ENCODE data around the gene CCDC30. TPM values are rescaled to one million over a fixed set of nuclear protein-coding genes. Genes with fewer than 3 reads are reported as not detected.

The CCDC30 gene
- total and polyA plus RNA-seq, 9 of the 15 experiments (the other 6 are each of a cell fraction or from before 2014, with no cell fraction given): 0.05 to 0.91 (median 0.24) TPM

GRCh38 chr1:42691157-42691498 lies 228.0 kb downstream of the CCDC30 start (continued):
- TF ChIP-seq SFPQ (IDR thresholded peaks at IDR 0.05; ENCODE audit: low read depth, low read length): no peak
- no peak for TF ChIP-seq JUNB (CRISPR knock-in tag; conservative IDR thresholded peaks at IDR 0.05)
- no peak for TF ChIP-seq MBD2 (IDR thresholded peaks at IDR 0.05; ENCODE audit: borderline replicate concordance, low read depth)
- TF ChIP-seq AFF4 (CRISPR knock-in tag; IDR thresholded peaks at IDR 0.05): no peak
- no peak for TF ChIP-seq ARNT (IDR thresholded peaks at IDR 0.05)
- TF ChIP-seq ETS2 (tag; IDR thresholded peaks at IDR 0.05; ENCODE audit: borderline replicate concordance, poor library complexity, severe bottlenecking): no peak
- no peak for TF ChIP-seq ETV6 (IDR thresholded peaks at IDR 0.05; ENCODE audit: borderline replicate concordance in 1 of 2, low read depth in 2 of 2, low read length in 1 of 2)
- no peak for TF ChIP-seq ETV6 (CRISPR knock-in tag; IDR thresholded peaks at IDR 0.05; ENCODE audit: borderline replicate concordance)
